A549 (cell line): ENCODE data around the gene TRIM7.

ENCODE experiments used
- CTCF ChIP-seq: fragments of >200 bp; sonication (Bioruptor Twin); formaldehyde crosslinking; IDR thresholded peaks from 3 replicates; pipeline ENCODE4 v1.5.1; 2016
- EP300 ChIP-seq, 2 experiments: fragments of >200 bp; sonication (Bioruptor Twin); formaldehyde crosslinking; IDR thresholded peaks; 2 replicates in 1 of 2; 3 replicates in 1 of 2; pipeline ENCODE4 v1.6.1; 2016 to 2017
- NPAS2 ChIP-seq: fragments of 250-450 bp; sonication (Bioruptor Pico); IDR thresholded peaks from 2 replicates; pipeline ENCODE4 v1.8.0; 2022; ENCODE audit warnings: mild to moderate bottlenecking, moderate library complexity, borderline replicate concordance
- POLR2A ChIP-seq: IDR thresholded peaks from 2 replicates; pipeline ENCODE4 v1.6.1; 2012; ENCODE audit warnings: mild to moderate bottlenecking, low read length
- POLR2AphosphoS2 ChIP-seq: conservative IDR thresholded peaks from 2 replicates; pipeline ENCODE4 v1.6.1; 2012; ENCODE audit warnings: low read length, improper control_type of control experiment, inconsistent platforms
- RAD21 ChIP-seq, 2 experiments: fragments of >200 bp in 1 of 2; sonication (Bioruptor Twin) in 1 of 2; formaldehyde crosslinking in 1 of 2; IDR thresholded peaks in 1 of 2; conservative IDR thresholded peaks in 1 of 2; 2 replicates in 1 of 2; 3 replicates in 1 of 2; pipeline ENCODE4 v1.6.1; 2012 to 2018; ENCODE audit warnings: inconsistent platforms in 1 of 2
- RARB ChIP-seq: fragments of 250-450 bp; sonication (Bioruptor Pico); IDR thresholded peaks from 2 replicates; pipeline ENCODE4 v1.8.0; 2021; ENCODE audit warnings: mild to moderate bottlenecking, moderate library complexity
- RFX5 ChIP-seq: fragments of 450-650 bp; IDR thresholded peaks from 2 replicates; pipeline ENCODE4 v1.7.1; 2014; ENCODE audit warnings: antibody characterized with exemption, mild to moderate bottlenecking, moderate library complexity

- no peak for TF ChIP-seq POLR2AphosphoS2
- no peak for TF ChIP-seq NPAS2 (CRISPR knock-in tag)
- TF ChIP-seq CTCF: no peak
- TF ChIP-seq POLR2A: no peak
- TF ChIP-seq EP300 (IDR thresholded peaks at IDR 0.05): no peak
- no peak for TF ChIP-seq RAD21 (conservative IDR thresholded peaks at IDR 0.05 in 1 of 2, IDR thresholded peaks at IDR 0.05 in 1 of 2)
- TF ChIP-seq RFX5: no peak
- no peak for TF ChIP-seq RARB
These were observed 27.6 kb upstream of the TRIM7 start for GRCh38 chr5:181232593-181232992.
